ENCODE data around the gene ADCYAP1R1.

ADCYAP1R1 gene

DNA sequence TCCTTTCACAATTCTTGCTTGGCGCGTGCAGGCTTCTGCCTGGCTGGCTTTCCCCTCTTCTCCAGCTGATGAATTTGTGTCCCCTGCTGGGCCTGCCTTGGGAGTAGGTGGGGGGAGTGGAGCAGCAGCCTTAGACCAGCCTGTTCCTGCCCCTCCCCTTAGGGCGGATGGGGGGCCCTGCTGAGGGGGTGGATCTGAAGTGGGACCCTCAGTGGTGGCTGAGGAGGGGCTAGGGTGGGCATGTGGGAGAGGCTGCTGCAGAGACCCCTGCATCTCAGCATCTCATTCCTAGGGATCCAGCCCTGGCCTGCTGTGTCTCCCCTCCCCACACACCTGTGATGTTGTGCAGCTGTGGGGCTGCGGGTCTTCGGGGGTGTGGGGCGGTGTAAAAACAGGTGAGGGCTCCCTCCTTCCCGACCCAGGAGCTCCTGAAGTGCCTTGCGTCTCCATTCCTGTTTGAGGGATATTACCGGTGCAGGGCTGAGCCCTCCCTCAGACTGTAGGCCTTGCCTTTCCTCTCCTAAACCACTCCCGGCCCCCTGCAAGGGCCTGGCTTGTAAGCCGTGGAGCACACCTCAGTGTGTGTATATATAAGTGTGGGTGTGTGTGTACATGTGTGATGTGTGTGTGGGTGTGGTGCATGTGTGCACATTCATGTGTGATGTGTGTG lies 24.7 kb downstream of the ADCYAP1R1 start:
- ChIA-PET CTCF (no interaction called here), POLR2A (no interaction called here)
- TF ChIP-seq FOXK2 (IDR thresholded peaks at IDR 0.05), result no peak
- no peak for TF ChIP-seq HDGF (IDR thresholded peaks at IDR 0.05; ENCODE audit: borderline replicate concordance)
- TF ChIP-seq BHLHE40 (IDR thresholded peaks at IDR 0.05; ENCODE audit: borderline replicate concordance), result no peak
- TF ChIP-seq ARNT (IDR thresholded peaks at IDR 0.05), result no peak
- DNase-seq (ENCODE audit: extremely low spot score), result no peak

GRCh38 chr7:31077484-31078362 lies 25.6 kb downstream of the ADCYAP1R1 start:
- no peak for DNase-seq (ENCODE audit: extremely low spot score)
- TF ChIP-seq ELF4 (IDR thresholded peaks at IDR 0.05) (no peak), SUZ12 (IDR thresholded peaks at IDR 0.05) (no peak), HDGF (IDR thresholded peaks at IDR 0.05; ENCODE audit: borderline replicate concordance) (no peak), L3MBTL2 (conservative IDR thresholded peaks at IDR 0.05) (no peak), NFRKB (IDR thresholded peaks at IDR 0.05) (no peak), TARDBP (IDR thresholded peaks at IDR 0.05) (no peak), BHLHE40 (IDR thresholded peaks at IDR 0.05; ENCODE audit: borderline replicate concordance) (no peak), SP1 (IDR thresholded peaks at IDR 0.05) (no peak), CTBP1 (IDR thresholded peaks at IDR 0.05; ENCODE audit: borderline replicate concordance) (no peak), ARNT (IDR thresholded peaks at IDR 0.05) (no peak), FOXA1 (IDR thresholded peaks at IDR 0.05) (no peak), FOXM1 (IDR thresholded peaks at IDR 0.05; ENCODE audit: borderline replicate concordance) (no peak), FOXK2 (IDR thresholded peaks at IDR 0.05) (no peak), ZNF384 (IDR thresholded peaks at IDR 0.05) (no peak), LEF1 (IDR thresholded peaks at IDR 0.05; ENCODE audit: borderline replicate concordance) (no peak)
- TF ChIP-seq, protein P1, sequence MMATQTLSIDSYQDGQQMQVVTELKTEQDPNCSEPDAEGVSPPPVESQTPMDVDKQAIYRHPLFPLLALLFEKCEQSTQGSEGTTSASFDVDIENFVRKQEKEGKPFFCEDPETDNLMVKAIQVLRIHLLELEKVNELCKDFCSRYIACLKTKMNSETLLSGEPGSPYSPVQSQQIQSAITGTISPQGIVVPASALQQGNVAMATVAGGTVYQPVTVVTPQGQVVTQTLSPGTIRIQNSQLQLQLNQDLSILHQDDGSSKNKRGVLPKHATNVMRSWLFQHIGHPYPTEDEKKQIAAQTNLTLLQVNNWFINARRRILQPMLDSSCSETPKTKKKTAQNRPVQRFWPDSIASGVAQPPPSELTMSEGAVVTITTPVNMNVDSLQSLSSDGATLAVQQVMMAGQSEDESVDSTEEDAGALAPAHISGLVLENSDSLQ (IDR thresholded peaks at IDR 0.05), result no peak
- ChIA-PET CTCF (no interaction called here), POLR2A (no interaction called here)

GRCh38 chr7:31078363-31078990 lies 26.4 kb downstream of the ADCYAP1R1 start:
- CTCF ChIA-PET, result no interaction called here

GRCh38 chr7:31079126-31079823 lies 27.2 kb downstream of the ADCYAP1R1 start:
- POLR2A ChIA-PET, result no interaction called here
- TF ChIP-seq LEF1 (IDR thresholded peaks at IDR 0.05; ENCODE audit: borderline replicate concordance), result no peak
- no peak for TF ChIP-seq SP1 (IDR thresholded peaks at IDR 0.05)
- no peak for TF ChIP-seq ARNT (IDR thresholded peaks at IDR 0.05)
- no peak for TF ChIP-seq ZNF384 (IDR thresholded peaks at IDR 0.05)
- no peak for TF ChIP-seq FOXA1 (IDR thresholded peaks at IDR 0.05)
- TF ChIP-seq SUZ12 (IDR thresholded peaks at IDR 0.05), result no peak
- TF ChIP-seq FOXM1 (IDR thresholded peaks at IDR 0.05; ENCODE audit: borderline replicate concordance), result no peak
- TF ChIP-seq BHLHE40 (IDR thresholded peaks at IDR 0.05; ENCODE audit: borderline replicate concordance), result no peak
- no peak for TF ChIP-seq NFRKB (IDR thresholded peaks at IDR 0.05)
- no peak for TF ChIP-seq HDGF (IDR thresholded peaks at IDR 0.05; ENCODE audit: borderline replicate concordance)
- TF ChIP-seq CTBP1 (IDR thresholded peaks at IDR 0.05; ENCODE audit: borderline replicate concordance), result no peak
- TF ChIP-seq TARDBP (IDR thresholded peaks at IDR 0.05), result no peak
- no peak for TF ChIP-seq ELF4 (IDR thresholded peaks at IDR 0.05)
- no peak for TF ChIP-seq FOXK2 (IDR thresholded peaks at IDR 0.05)
- TF ChIP-seq L3MBTL2 (conservative IDR thresholded peaks at IDR 0.05), result no peak
- TF ChIP-seq, protein P1 (IDR thresholded peaks at IDR 0.05), result no peak
- DNase-seq (ENCODE audit: extremely low spot score), result no peak
- CTCF ChIA-PET, result no interaction called here

More at GRCh38 chr7:31078363-31078990, 26.4 kb downstream of the ADCYAP1R1 start:
- no peak for DNase-seq (ENCODE audit: extremely low spot score)
- POLR2A ChIA-PET, result no interaction called here
- TF ChIP-seq ARNT (IDR thresholded peaks at IDR 0.05) (no peak), FOXM1 (IDR thresholded peaks at IDR 0.05; ENCODE audit: borderline replicate concordance) (no peak), LEF1 (IDR thresholded peaks at IDR 0.05; ENCODE audit: borderline replicate concordance) (no peak), HDGF (IDR thresholded peaks at IDR 0.05; ENCODE audit: borderline replicate concordance) (no peak), ZNF384 (IDR thresholded peaks at IDR 0.05) (no peak), L3MBTL2 (conservative IDR thresholded peaks at IDR 0.05) (no peak), FOXA1 (IDR thresholded peaks at IDR 0.05) (no peak), NFRKB (IDR thresholded peaks at IDR 0.05) (no peak), TARDBP (IDR thresholded peaks at IDR 0.05) (no peak), SP1 (IDR thresholded peaks at IDR 0.05) (no peak), CTBP1 (IDR thresholded peaks at IDR 0.05; ENCODE audit: borderline replicate concordance) (no peak), FOXK2 (IDR thresholded peaks at IDR 0.05) (no peak), SUZ12 (IDR thresholded peaks at IDR 0.05) (no peak)
- TF ChIP-seq, protein P1 (IDR thresholded peaks at IDR 0.05), result no peak
